SU-DHL-6 (cell line): ENCODE data around the gene CYB5R3.

Experiments used
- H2AFZ ChIP-seq: fragments of 200-600 bp; sonication (generic); 2 replicates; pipeline ENCODE4 v1.6.1; 2014; ENCODE audit warnings: low read depth, mild to moderate bottlenecking, moderate library complexity, mixed read lengths, antibody characterized with exemption, low read length; ENCODE audit not compliant: severe bottlenecking
- H3F3A ChIP-seq: fragments of 200-600 bp; shearing (Covaris generic); 2 replicates; pipeline ENCODE4 v1.6.0; 2016; ENCODE audit warnings: antibody characterized with exemption, mild to moderate bottlenecking; ENCODE audit not compliant: insufficient read depth
- H3K27ac ChIP-seq: fragments of 200-600 bp; sonication (generic); 2 replicates; pipeline ENCODE4 v1.5.1; 2016; ENCODE audit warnings: low read depth, mild to moderate bottlenecking, low read length, moderate library complexity, mixed read lengths
- H3K27me3 ChIP-seq: fragments of 200-600 bp; sonication (generic), shearing (Covaris generic); 2 replicates; pipeline ENCODE4 v1.6.0; 2014; ENCODE audit warnings: mild to moderate bottlenecking, low read length
- H3K36me3 ChIP-seq: fragments of 200-600 bp; sonication (generic); 2 replicates; pipeline ENCODE4 v1.6.1; 2014; ENCODE audit warnings: mild to moderate bottlenecking, low read length, mixed read lengths
- H3K4me2 ChIP-seq: fragments of 300-600, 200-600 bp; shearing (Covaris generic), sonication (generic); 2 replicates; pipeline ENCODE4 v1.6.0; 2014; ENCODE audit warnings: low read length, low read depth, mild to moderate bottlenecking; ENCODE audit not compliant: poor library complexity, severe bottlenecking
- H3K4me3 ChIP-seq: fragments of 200-600 bp; sonication (generic); 2 replicates; pipeline ENCODE4 v1.5.1; 2014; ENCODE audit warnings: antibody characterized with exemption, low read length, mild to moderate bottlenecking, mixed read lengths; ENCODE audit not compliant: insufficient read depth, poor library complexity, severe bottlenecking
- H3K79me2 ChIP-seq: fragments of 200-600 bp; sonication (generic); 2 replicates; pipeline ENCODE4 v1.6.1; 2014; ENCODE audit warnings: mild to moderate bottlenecking, low read length, moderate library complexity; ENCODE audit not compliant: insufficient read depth
- H3K9ac ChIP-seq: fragments of 200-600 bp; sonication (generic); 2 replicates; pipeline ENCODE4 v1.7.0; 2014; ENCODE audit warnings: mild to moderate bottlenecking, low read length
- H3K9me2 ChIP-seq: fragments of 200-600 bp; sonication (generic); replicated peaks from 2 replicates; pipeline ENCODE4 v1.6.1; 2014; ENCODE audit warnings: low read length; ENCODE audit not compliant: insufficient read depth
- H3K9me3 ChIP-seq: fragments of 200-600 bp; sonication (generic); 2 replicates; pipeline ENCODE4 v1.6.1; 2014; ENCODE audit warnings: low read length, mixed read lengths; ENCODE audit not compliant: insufficient read depth
- H4K20me1 ChIP-seq: fragments of 200-600 bp; sonication (generic); 2 replicates; pipeline ENCODE4 v1.6.1; 2014; ENCODE audit warnings: low read depth, mild to moderate bottlenecking, antibody characterized with exemption, low read length, moderate library complexity, mixed read lengths
- EZH2phosphoT487 ChIP-seq: fragments of 200-600 bp; sonication (generic), shearing (Covaris generic); conservative IDR thresholded peaks from 2 replicates; pipeline ENCODE4 v1.6.1; 2018; ENCODE audit warnings: mild to moderate bottlenecking, antibody characterized with exemption, low read length, moderate library complexity, mixed read lengths
- TF ChIP-seq, protein P1 (sequence below): fragments of 200-600 bp; sonication (generic); IDR thresholded peaks from one replicate; pipeline ENCODE4 v1.5.1; 2017; ENCODE audit warnings: antibody characterized with exemption, mild to moderate bottlenecking, low read length, moderate library complexity; ENCODE audit not compliant: insufficient read depth, poor library complexity, severe bottlenecking

CYB5R3 gene

DNA sequence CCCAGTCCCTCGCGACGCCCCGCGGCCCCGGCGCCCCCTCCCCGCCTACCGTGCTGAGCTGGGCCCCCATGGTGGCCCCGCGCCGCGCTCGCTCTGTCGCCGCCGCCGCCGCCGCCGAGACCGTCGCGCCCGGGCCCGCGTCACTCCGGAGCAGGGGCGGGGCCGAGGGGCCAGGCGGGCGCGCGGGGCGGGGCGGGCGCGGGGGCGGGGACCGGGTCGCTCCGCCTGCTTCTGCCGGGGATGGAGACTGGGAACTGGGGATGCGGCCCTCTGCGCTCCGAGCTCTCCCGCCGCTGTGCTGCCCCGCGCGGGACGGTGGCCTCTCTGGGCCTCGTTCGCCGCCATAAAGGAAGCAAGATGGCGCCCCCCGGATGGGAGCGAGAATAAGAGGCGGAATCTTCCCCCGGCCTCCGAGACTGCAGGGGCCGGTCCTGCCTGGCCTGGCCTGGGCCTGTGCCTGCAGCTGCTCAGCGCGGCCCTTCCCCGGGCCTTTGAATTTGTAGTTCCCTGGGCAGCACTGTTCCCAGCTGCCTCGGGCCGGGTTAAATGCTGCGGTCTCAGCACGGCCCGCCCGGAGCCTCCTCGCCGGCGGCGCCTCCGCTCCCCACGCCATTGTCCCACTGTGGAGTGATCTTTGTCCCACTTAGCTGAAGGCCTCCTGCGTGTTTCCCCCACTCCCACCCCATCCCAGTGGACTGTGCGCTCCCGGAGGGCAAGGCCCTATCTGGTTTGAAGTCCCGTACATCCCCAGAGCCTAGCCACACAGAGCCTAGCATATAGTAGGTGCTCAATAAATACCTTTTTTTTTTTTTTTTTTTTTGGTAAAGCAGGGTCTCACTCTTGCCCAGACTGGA is at the start of gene CYB5R3:
Gene CYB5R3 (minus strand): TSS at position 147 of the 854 bp plus-strand sequence. CDS start 77 bp downstream, at position 70.
- no peaks in the 10 kb centered on the region for H3K9me3 ChIP-seq
- no peaks in the 10 kb centered on the region for H3K36me3 ChIP-seq
- no peaks in the 10 kb centered on the region for H4K20me1 ChIP-seq
- no peaks in the 10 kb centered on the region for H3K27me3 ChIP-seq
- H3K9me2 ChIP-seq = no peaks in the 10 kb centered on the region
- peak within 1 kb of the TSS; percentile 90 for H3K4me3 ChIP-seq
- H3K9ac ChIP-seq = peak within 1 kb of the TSS; percentile 74
- H2AFZ ChIP-seq = peak within 1 kb of the TSS; percentile 80
- TF ChIP-seq, protein P1, sequence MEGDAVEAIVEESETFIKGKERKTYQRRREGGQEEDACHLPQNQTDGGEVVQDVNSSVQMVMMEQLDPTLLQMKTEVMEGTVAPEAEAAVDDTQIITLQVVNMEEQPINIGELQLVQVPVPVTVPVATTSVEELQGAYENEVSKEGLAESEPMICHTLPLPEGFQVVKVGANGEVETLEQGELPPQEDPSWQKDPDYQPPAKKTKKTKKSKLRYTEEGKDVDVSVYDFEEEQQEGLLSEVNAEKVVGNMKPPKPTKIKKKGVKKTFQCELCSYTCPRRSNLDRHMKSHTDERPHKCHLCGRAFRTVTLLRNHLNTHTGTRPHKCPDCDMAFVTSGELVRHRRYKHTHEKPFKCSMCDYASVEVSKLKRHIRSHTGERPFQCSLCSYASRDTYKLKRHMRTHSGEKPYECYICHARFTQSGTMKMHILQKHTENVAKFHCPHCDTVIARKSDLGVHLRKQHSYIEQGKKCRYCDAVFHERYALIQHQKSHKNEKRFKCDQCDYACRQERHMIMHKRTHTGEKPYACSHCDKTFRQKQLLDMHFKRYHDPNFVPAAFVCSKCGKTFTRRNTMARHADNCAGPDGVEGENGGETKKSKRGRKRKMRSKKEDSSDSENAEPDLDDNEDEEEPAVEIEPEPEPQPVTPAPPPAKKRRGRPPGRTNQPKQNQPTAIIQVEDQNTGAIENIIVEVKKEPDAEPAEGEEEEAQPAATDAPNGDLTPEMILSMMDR = no peak
- TF ChIP-seq EZH2phosphoT487 = no peak
- no peaks in the 10 kb centered on the region for H3F3A ChIP-seq
- no peaks in the 10 kb centered on the region for H3K79me2 ChIP-seq
- H3K27ac ChIP-seq = no peak within 1 kb of the TSS
- peak within 1 kb of the TSS; percentile 77 for H3K4me2 ChIP-seq

DNA sequence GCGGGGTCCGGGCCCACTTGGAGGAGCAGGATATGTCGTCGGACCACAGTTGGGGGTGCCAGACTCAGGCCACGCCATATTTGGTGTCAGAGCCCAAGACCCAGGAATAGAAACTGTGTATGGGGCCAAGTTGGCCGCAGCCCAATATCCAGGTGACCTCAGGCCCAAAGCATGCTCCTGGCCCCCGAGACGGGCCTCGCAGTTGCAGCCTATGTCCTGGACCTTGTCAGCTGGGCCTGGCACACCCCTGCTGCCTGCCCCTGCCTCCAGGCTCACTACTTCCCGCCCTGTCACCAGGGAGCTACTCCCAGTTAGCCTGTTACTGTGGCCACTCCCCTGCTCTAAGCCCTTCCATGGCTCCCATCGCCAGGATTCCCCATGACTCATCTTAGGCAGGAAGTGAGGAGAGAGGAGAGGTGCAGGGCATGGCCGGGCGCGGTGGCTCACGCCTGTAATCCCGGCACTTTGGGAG is 48.4 kb upstream of the CYB5R3 start:
- Histone ChIP-seq H3K4me3 (no peak overlapping the region), H3K27me3 (no peaks in the 10 kb centered on the region), H3K4me2 (no peak overlapping the region), H4K20me1 (no peaks in the 10 kb centered on the region), H3K9me2 (no peaks in the 10 kb centered on the region), H3F3A (no peaks in the 10 kb centered on the region), H2AFZ (no peak overlapping the region), H3K9ac (no peak overlapping the region), H3K36me3 (no peaks in the 10 kb centered on the region), H3K79me2 (peaks cover 9% of the 10 kb centered on the region), H3K9me3 (no peaks in the 10 kb centered on the region), H3K27ac (no peak overlapping the region)
- TF ChIP-seq EZH2phosphoT487 = no peak
- TF ChIP-seq, protein P1 = no peak

DNA sequence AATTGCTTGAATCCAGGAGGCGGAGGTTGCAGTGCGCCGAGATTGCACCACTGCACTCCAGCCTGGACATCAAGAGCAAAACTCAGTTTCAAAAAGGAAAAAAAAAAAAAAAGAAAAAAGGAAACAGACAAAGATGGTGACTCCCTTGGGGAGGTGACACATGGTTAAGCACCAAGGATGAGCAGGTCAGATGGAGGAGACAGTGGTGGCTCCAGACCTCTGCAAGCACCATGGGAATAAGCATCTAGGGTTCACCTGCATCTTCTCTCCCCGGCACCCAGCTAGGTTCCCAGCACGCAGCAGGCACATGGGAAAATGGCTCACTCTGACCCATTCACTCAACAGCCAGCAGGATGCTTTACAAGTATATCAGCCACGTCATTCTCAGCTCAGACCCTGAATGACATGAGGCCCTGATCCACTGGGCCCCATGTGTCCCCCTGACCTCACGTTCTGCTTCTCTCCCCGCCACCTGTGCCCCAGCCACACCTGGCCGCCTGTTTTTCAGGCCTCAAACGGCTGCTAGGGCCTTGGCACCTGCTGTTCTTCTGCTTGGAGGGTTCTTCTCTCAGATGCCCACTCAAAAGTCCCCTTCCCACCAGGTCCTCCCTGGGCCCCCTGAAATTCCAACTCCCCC is 47.3 kb upstream of the CYB5R3 start:
- Histone ChIP-seq H3K4me3 (no peak overlapping the region), H2AFZ (no peak overlapping the region), H3K79me2 (peaks cover 9% of the 10 kb centered on the region), H3F3A (no peaks in the 10 kb centered on the region), H3K27ac (peak overlapping the region; percentile 62), H3K27me3 (no peaks in the 10 kb centered on the region), H4K20me1 (no peaks in the 10 kb centered on the region), H3K36me3 (no peaks in the 10 kb centered on the region), H3K9me3 (no peaks in the 10 kb centered on the region), H3K9me2 (no peaks in the 10 kb centered on the region), H3K4me2 (peak overlapping the region; percentile 1), H3K9ac (no peak overlapping the region)
- no peak for TF ChIP-seq EZH2phosphoT487
- TF ChIP-seq, protein P1 = no peak
